Embryonic facial prominence (tissue), 1 donor: ENCODE data around the gene EPHB6.

Experiments
- DNase-seq: peaks from one replicate; pipeline ENCODE4 v3.0.0-alpha.2; 2016; ENCODE audit errors: extremely low spot score

Gene EPHB6

GRCh38 chr7:142864980-142865747 lies 10.3 kb downstream of the EPHB6 start:
- DNase-seq: no peak

- no peak for DNase-seq
Observed at GRCh38 chr7:142865766-142866165, 10.9 kb downstream of the EPHB6 start.

- no peak for DNase-seq
Observed at GRCh38 chr7:142866361-142867096, 11.7 kb downstream of the EPHB6 start.

GRCh38 chr7:142867097-142867378 lies 12.2 kb downstream of the EPHB6 start:
- no peak for DNase-seq

- no peak for DNase-seq
Observed at GRCh38 chr7:142867398-142868187, 12.7 kb downstream of the EPHB6 start.

- DNase-seq: no peak
Observed at GRCh38 chr7:142868188-142868985, 13.5 kb downstream of the EPHB6 start.

- no peak for DNase-seq
Observed at GRCh38 chr7:142868986-142869415, 14.1 kb downstream of the EPHB6 start.

GRCh38 chr7:142869434-142869833 lies 14.6 kb downstream of the EPHB6 start:
- no peak for DNase-seq

GRCh38 chr7:142870147-142870559 lies 15.3 kb downstream of the EPHB6 start:
- no peak for DNase-seq

- DNase-seq: no peak
Observed at GRCh38 chr7:142870566-142871259, 15.8 kb downstream of the EPHB6 start.

- DNase-seq: no peak
Observed at GRCh38 chr7:142871260-142872105, 16.6 kb downstream of the EPHB6 start.

- no peak for DNase-seq
Observed at GRCh38 chr7:142872106-142872675, 17.3 kb downstream of the EPHB6 start.

- DNase-seq: no peak
Observed at GRCh38 chr7:142873281-142873784, 18.5 kb downstream of the EPHB6 start.

GRCh38 chr7:142873871-142874270 lies 19.0 kb downstream of the EPHB6 start:
- DNase-seq: no peak

GRCh38 chr7:142874409-142874808 lies 19.5 kb downstream of the EPHB6 start:
- no peak for DNase-seq

GRCh38 chr7:142874837-142875236 lies 20.0 kb downstream of the EPHB6 start:
- no peak for DNase-seq

- DNase-seq: no peak
Observed at GRCh38 chr7:142875456-142875855, 20.6 kb downstream of the EPHB6 start.

GRCh38 chr7:142876236-142876960 lies 21.5 kb downstream of the EPHB6 start:
- DNase-seq: no peak
